Ishikawa (cell line): ENCODE results near the gene SERGEF.

Experiments
- EP300 ChIP-seq: IDR thresholded peaks from 2 replicates; pipeline ENCODE4 v1.6.1; 2012; ENCODE audit warnings: borderline replicate concordance
- NFIC ChIP-seq: IDR thresholded peaks from 2 replicates; pipeline ENCODE4 v1.6.1; 2012
- YY1 ChIP-seq: IDR thresholded peaks from 2 replicates; pipeline ENCODE4 v1.6.1; 2012; ENCODE audit warnings: low read depth
- ZBTB7A ChIP-seq: IDR thresholded peaks from 2 replicates; pipeline ENCODE4 v1.6.1; 2012; ENCODE audit warnings: low read depth

DNA sequence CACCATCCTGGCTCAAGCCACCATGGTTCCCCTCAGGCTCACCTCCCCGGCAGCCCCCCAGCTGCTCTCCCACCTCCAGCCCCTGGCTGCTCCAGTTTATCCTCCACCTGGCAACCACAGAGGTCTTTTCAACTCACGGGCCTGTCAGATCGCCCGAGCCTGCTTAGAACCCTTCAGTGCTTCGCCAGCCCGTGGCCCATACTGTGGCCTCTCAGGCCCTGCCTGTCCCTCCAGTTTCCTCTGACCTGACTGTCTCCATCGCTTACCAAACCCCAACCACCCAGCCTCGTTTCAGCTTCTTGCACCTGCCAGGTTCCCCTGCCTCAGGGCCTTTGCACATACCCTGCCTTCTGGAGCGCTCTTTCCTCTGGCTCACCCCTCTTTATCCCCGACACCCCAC lies 271.4 kb downstream of the SERGEF start:
- TF ChIP-seq EP300 = no peak
- TF ChIP-seq YY1 = no peak
- no peak for TF ChIP-seq NFIC
- no peak for TF ChIP-seq ZBTB7A
